Measurements from ENCODE around the gene TYW5. TPM values are rescaled to one million over a fixed set of nuclear protein-coding genes. Genes with fewer than 3 reads are reported as not detected.

TYW5 gene
- total RNA-seq, 4 donors from 2014 or later, result 6.3 to 8.2 (median 7.3) TPM

DNA sequence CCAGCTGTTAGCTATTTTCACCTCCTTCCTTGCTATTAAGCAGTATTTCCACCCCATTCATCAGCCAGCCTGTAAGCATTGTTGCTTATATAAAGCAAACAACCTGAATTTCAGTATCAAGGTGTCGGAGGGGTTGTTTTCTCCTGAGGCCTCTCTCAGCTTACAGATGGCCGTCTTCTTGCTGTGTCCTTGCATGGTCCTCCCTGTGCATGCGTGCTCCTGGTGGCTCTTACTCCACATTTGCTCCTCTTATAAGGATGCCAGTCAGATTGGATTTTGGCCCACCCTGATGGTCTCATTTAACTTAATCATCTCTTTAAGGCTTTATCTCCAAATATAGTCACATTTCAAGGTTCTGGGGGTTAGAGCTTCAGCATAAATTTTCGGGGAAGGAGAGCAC lies 2.7 kb upstream of the TYW5 start:
- no peak for DNase-seq (ENCODE audit: low spot score in 2 of 2)
- TF ChIP-seq POLR2A (IDR thresholded peaks at IDR 0.05), result no peak
- TF ChIP-seq, protein P1, sequence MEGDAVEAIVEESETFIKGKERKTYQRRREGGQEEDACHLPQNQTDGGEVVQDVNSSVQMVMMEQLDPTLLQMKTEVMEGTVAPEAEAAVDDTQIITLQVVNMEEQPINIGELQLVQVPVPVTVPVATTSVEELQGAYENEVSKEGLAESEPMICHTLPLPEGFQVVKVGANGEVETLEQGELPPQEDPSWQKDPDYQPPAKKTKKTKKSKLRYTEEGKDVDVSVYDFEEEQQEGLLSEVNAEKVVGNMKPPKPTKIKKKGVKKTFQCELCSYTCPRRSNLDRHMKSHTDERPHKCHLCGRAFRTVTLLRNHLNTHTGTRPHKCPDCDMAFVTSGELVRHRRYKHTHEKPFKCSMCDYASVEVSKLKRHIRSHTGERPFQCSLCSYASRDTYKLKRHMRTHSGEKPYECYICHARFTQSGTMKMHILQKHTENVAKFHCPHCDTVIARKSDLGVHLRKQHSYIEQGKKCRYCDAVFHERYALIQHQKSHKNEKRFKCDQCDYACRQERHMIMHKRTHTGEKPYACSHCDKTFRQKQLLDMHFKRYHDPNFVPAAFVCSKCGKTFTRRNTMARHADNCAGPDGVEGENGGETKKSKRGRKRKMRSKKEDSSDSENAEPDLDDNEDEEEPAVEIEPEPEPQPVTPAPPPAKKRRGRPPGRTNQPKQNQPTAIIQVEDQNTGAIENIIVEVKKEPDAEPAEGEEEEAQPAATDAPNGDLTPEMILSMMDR (IDR thresholded peaks at IDR 0.05), result no peak
- H3K4me3 ChIP-seq (ENCODE audit: low read depth, poor library complexity, severe bottlenecking), result no peak overlapping the region
- intact Hi-C loops (cut with DNase I; ENCODE audit: low total_unique reads), result no loop called here
- 87 to 92% methylated on average over 4 of the region's 4 CpGs for WGBS, 2 donors

GRCh38 chr2:199956062-199956380 lies 730 bp upstream of the TYW5 start:
- TF ChIP-seq, protein P1 (IDR thresholded peaks at IDR 0.05), result no peak
- TF ChIP-seq POLR2A (IDR thresholded peaks at IDR 0.05), result no peak
- intact Hi-C loops (cut with DNase I; ENCODE audit: low total_unique reads), result no loop called here
- WGBS, 2 donors, result 0% methylated on average over 10 of the region's 10 CpGs
- DNase-seq (ENCODE audit: low spot score in 2 of 2), result no peak
- H3K4me3 ChIP-seq (ENCODE audit: low read depth, poor library complexity, severe bottlenecking), result peak overlapping the region; percentile 100

DNA sequence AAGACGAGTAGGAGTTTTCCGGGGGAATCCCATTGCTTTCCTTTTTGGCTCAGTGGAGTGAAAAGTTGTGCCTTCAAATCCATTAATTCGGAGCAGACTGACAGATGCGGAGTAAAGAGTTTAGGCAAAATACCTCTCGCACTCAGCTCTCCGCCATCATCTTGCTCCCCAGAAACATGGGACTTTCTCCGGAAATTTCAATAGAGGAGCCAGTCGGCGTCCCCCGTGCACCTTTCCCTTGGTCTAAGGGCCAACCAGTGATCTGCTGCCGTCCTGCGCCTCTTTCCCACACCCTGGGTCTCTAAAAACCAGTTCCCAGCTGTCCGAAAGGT lies 318 bp downstream of the TYW5 start:
- WGBS, 2 donors, result 0 to 1% methylated on average over 13 of the region's 13 CpGs
- DNase-seq (ENCODE audit: low spot score in 2 of 2), result no peak
- peak overlapping the region; percentile 100 for H3K4me3 ChIP-seq (ENCODE audit: low read depth, poor library complexity, severe bottlenecking)
- intact Hi-C loops (cut with DNase I; ENCODE audit: low total_unique reads), result no loop called here
- no peak for TF ChIP-seq POLR2A (IDR thresholded peaks at IDR 0.05)
- TF ChIP-seq, protein P1 (IDR thresholded peaks at IDR 0.05), result no peak

DNA sequence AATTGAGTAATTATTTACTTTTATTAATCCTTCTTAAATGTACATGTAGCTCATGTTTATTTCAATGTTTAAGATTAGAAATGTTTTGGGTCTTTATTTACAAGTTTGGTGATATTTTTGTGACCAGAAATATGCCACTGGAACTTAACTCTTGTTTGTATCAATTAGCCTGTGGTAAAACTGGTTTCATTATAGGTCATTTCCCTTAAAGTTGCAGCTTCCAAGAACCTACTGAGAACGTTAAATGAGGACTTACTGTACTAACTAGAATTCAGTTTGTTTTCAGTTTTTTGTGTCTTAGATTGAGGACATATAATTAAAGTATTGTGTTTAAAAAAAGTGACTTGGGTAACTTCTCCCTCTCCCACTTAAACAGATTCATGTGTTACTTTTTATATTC lies 4.3 kb downstream of the TYW5 start:
- no peak for TF ChIP-seq POLR2A (IDR thresholded peaks at IDR 0.05)
- TF ChIP-seq, protein P1 (IDR thresholded peaks at IDR 0.05), result no peak
- no peak for DNase-seq (ENCODE audit: low spot score in 2 of 2)
- WGBS, 2 donors, result 56 to 67% methylated on average over 1 of the region's 1 CpG
- intact Hi-C loops (cut with DNase I; ENCODE audit: low total_unique reads), result no loop called here
- no peak overlapping the region for H3K4me3 ChIP-seq (ENCODE audit: low read depth, poor library complexity, severe bottlenecking)

DNA sequence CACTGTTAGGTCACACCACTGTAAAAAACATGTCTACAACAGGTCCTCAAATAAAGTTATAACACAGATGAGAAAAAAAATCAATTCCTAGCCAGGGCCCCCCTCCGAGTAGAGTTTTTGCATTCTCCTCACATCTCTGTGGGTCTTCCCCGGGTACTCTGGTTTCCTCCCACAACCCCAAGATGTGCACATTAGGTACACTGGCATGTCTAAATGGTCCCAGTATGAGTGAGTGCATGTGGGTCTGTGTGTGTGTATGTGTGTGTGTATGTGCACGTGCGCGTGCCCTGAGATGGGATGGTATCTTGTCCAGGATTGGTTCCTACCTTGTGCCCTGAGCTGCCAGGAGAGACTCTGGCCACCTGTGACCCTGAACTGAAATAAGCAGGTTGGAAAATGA lies 4.9 kb downstream of the TYW5 start:
- WGBS, 2 donors, result 89 to 93% methylated on average over 5 of the region's 5 CpGs
- no peak overlapping the region for H3K4me3 ChIP-seq (ENCODE audit: low read depth, poor library complexity, severe bottlenecking)
- no peak for DNase-seq (ENCODE audit: low spot score in 2 of 2)
- intact Hi-C loops (cut with DNase I; ENCODE audit: low total_unique reads), result no loop called here
- TF ChIP-seq, protein P1 (IDR thresholded peaks at IDR 0.05), result no peak
- TF ChIP-seq POLR2A (IDR thresholded peaks at IDR 0.05), result no peak

- DNase-seq (ENCODE audit: low spot score in 2 of 2), result no peak
- intact Hi-C loops (cut with DNase I; ENCODE audit: low total_unique reads), result no loop called here
- TF ChIP-seq, protein P1 (IDR thresholded peaks at IDR 0.05), result no peak
- TF ChIP-seq POLR2A (IDR thresholded peaks at IDR 0.05), result no peak
Measured at GRCh38 chr2:199946836-199947235, 8.5 kb downstream of the TYW5 start.

More at GRCh38 chr2:199946836-199947235, 8.5 kb downstream of the TYW5 start:
- no peak overlapping the region for H3K4me3 ChIP-seq (ENCODE audit: low read depth, poor library complexity, severe bottlenecking)
